Panc1 (cell line): ENCODE measurements around the gene WHAMM. TPM values are rescaled to one million over a fixed set of nuclear protein-coding genes. Genes with fewer than 3 reads are reported as not detected.

ENCODE experiments used
- ATAC-seq: fragments of 200-7000 bp; cut with Tn5 transposase; 2 replicates; pipeline ENCODE4 v1.9.1; 2020; ENCODE audit warnings: mild to moderate bottlenecking, moderate library complexity
- BruUV-seq: library from RNA; stranded (reverse); fragments of 400-500 nt; replicated peaks from 2 replicates; lab custom pipeline; 2021; lab: Mats Ljungman, UMichigan
- CTCF ChIA-PET: fragments of 300-600 bp; sonication (Branson Sonifier 250); formaldehyde crosslinking; loops from one replicate; lab custom pipeline; 2022; ENCODE audit warnings: antibody characterized with exemption; lab: Charles Lee
- POLR2A ChIA-PET: fragments of 300-600 bp; sonication (Branson Sonifier 250); formaldehyde crosslinking; loops from one replicate; lab custom pipeline; 2022; ENCODE audit warnings: antibody characterized with exemption; lab: Charles Lee
- DNase-seq: peaks from one replicate; pipeline ENCODE4 v3.0.0-alpha.2; 2010; ENCODE audit warnings: low read depth, low spot score
- H3K27ac ChIP-seq: 2 replicates; pipeline ENCODE4 v1.5.1; 2011; ENCODE audit warnings: mild to moderate bottlenecking, low read length, inconsistent platforms
- H3K27me3 ChIP-seq: fragments of 200-500 bp; sonication (Bioruptor generic); 2 replicates; pipeline ENCODE4 v1.6.0; 2014; ENCODE audit warnings: low read length, inconsistent platforms; ENCODE audit not compliant: control insufficient read depth, insufficient read depth
- H3K36me3 ChIP-seq: fragments of 200-500 bp; sonication (Bioruptor generic); 2 replicates; pipeline ENCODE4 v1.5.1; 2014; ENCODE audit warnings: inconsistent platforms, mild to moderate bottlenecking, low read length, moderate library complexity; ENCODE audit not compliant: control insufficient read depth, insufficient read depth
- H3K4me1 ChIP-seq: 2 replicates; pipeline ENCODE4 v1.5.1; 2011; ENCODE audit warnings: inconsistent platforms, mild to moderate bottlenecking, low read length, moderate library complexity; ENCODE audit not compliant: control insufficient read depth, insufficient read depth
- H3K4me3 ChIP-seq, 2 experiments: 2 replicates each; pipeline ENCODE4 v1.5.1; 2011 to 2012; ENCODE audit warnings: low read depth in 2 of 2, low read length in 2 of 2, mild to moderate bottlenecking in 2 of 2, inconsistent platforms in 1 of 2, moderate library complexity in 1 of 2
- H3K9me3 ChIP-seq: fragments of 200-500 bp; sonication (Bioruptor generic); 2 replicates; pipeline ENCODE4 v1.5.1; 2014; ENCODE audit warnings: low read depth, mild to moderate bottlenecking, inconsistent platforms, low read length, moderate library complexity; ENCODE audit not compliant: control insufficient read depth, insufficient read depth
- POLR2AphosphoS5 ChIP-seq: IDR thresholded peaks from 2 replicates; pipeline ENCODE4 v1.6.1; 2012; ENCODE audit warnings: mild to moderate bottlenecking, low read depth, low read length, moderate library complexity
- SIN3A ChIP-seq: IDR thresholded peaks from 2 replicates; pipeline ENCODE4 v1.6.1; 2012; ENCODE audit warnings: low read depth, mild to moderate bottlenecking, low read length, moderate library complexity, borderline replicate concordance; ENCODE audit not compliant: insufficient read depth
- TCF7L2 ChIP-seq: IDR thresholded peaks from 2 replicates; pipeline ENCODE4 v1.6.1; 2011; ENCODE audit warnings: mild to moderate bottlenecking, low read depth, low read length, inconsistent platforms
- in situ Hi-C: cut with HindIII; loops from 2 replicates; pipeline ENCODE4 v1.10.0; 2016; ENCODE audit warnings: low sequenced_read_pairs, low pct_unique_long_range_greater_than_20kb
- intact Hi-C: fragments of 100-400 bp; cut with micrococcal nuclease; formaldehyde crosslinking; loops from one replicate; pipeline ENCODE4 v1.10.0; 2022; ENCODE audit not compliant: unreplicated experiment
- total RNA-seq: library from RNA; stranded (reverse); gene quantifications from one replicate; pipeline ENCODE4 v1.2.1, GENCODE V29; 2021; ENCODE audit not compliant: unreplicated experiment
- TF ChIP-seq, protein P1 (sequence below), 2 experiments: IDR thresholded peaks; 2 replicates each; pipeline ENCODE4 v1.6.1; 2011 to 2012; ENCODE audit warnings: low read depth in 2 of 2, control low read depth in 1 of 2, low read length in 1 of 2, mild to moderate bottlenecking in 1 of 2, moderate library complexity in 1 of 2; ENCODE audit not compliant: insufficient read depth in 1 of 2
- TF ChIP-seq, protein P2 (sequence below): fragments of 450-650 bp; IDR thresholded peaks from 2 replicates; pipeline ENCODE4 v1.5.1; 2017; ENCODE audit warnings: mild to moderate bottlenecking

Gene WHAMM
- total RNA-seq, 1 experiment from 2014 or later = 8.8 TPM

DNA sequence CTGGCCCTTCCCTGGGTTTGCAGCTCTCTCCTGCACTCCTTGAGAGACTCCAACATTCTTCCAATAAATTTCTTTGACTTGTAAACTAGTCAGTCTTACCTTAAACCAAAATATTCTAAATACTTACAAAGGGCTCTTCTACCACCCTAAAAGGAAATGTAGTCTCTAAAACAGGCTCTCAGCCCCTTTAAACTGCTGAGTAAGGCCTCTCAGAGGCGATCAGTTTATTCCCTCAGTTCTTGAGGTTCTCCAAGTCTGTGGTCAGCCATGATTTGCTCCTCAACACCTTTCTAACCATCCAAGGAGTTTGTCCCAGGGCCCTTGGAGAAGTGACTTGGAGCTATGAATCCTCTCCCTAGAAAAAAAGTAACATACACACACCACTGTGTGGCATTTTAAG lies 64.8 kb downstream of the WHAMM start:
- Histone ChIP-seq H3K4me3 (no peak overlapping the region), H3K9me3 (no peaks in the 10 kb centered on the region), H3K27ac (no peak overlapping the region), H3K36me3 (no peaks in the 10 kb centered on the region), H3K27me3 (no peaks in the 10 kb centered on the region), H3K4me1 (no peaks in the 10 kb centered on the region)
- ATAC-seq (no peak), DNase-seq (no peak)
- BruUV-seq = no TSS peak
- TF ChIP-seq, protein P1, sequence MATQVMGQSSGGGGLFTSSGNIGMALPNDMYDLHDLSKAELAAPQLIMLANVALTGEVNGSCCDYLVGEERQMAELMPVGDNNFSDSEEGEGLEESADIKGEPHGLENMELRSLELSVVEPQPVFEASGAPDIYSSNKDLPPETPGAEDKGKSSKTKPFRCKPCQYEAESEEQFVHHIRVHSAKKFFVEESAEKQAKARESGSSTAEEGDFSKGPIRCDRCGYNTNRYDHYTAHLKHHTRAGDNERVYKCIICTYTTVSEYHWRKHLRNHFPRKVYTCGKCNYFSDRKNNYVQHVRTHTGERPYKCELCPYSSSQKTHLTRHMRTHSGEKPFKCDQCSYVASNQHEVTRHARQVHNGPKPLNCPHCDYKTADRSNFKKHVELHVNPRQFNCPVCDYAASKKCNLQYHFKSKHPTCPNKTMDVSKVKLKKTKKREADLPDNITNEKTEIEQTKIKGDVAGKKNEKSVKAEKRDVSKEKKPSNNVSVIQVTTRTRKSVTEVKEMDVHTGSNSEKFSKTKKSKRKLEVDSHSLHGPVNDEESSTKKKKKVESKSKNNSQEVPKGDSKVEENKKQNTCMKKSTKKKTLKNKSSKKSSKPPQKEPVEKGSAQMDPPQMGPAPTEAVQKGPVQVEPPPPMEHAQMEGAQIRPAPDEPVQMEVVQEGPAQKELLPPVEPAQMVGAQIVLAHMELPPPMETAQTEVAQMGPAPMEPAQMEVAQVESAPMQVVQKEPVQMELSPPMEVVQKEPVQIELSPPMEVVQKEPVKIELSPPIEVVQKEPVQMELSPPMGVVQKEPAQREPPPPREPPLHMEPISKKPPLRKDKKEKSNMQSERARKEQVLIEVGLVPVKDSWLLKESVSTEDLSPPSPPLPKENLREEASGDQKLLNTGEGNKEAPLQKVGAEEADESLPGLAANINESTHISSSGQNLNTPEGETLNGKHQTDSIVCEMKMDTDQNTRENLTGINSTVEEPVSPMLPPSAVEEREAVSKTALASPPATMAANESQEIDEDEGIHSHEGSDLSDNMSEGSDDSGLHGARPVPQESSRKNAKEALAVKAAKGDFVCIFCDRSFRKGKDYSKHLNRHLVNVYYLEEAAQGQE (IDR thresholded peaks at IDR 0.05; ENCODE audit: insufficient read depth in 1 of 2, low read depth in 2 of 2, low read length in 1 of 2) = no peak
- TF ChIP-seq, protein P2, sequence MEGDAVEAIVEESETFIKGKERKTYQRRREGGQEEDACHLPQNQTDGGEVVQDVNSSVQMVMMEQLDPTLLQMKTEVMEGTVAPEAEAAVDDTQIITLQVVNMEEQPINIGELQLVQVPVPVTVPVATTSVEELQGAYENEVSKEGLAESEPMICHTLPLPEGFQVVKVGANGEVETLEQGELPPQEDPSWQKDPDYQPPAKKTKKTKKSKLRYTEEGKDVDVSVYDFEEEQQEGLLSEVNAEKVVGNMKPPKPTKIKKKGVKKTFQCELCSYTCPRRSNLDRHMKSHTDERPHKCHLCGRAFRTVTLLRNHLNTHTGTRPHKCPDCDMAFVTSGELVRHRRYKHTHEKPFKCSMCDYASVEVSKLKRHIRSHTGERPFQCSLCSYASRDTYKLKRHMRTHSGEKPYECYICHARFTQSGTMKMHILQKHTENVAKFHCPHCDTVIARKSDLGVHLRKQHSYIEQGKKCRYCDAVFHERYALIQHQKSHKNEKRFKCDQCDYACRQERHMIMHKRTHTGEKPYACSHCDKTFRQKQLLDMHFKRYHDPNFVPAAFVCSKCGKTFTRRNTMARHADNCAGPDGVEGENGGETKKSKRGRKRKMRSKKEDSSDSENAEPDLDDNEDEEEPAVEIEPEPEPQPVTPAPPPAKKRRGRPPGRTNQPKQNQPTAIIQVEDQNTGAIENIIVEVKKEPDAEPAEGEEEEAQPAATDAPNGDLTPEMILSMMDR = no peak
- TF ChIP-seq POLR2AphosphoS5 (no peak), TCF7L2 (no peak), SIN3A (no peak)
- CTCF ChIA-PET = no interaction called here
- in situ Hi-C loops = no loop called here
- intact Hi-C loops = no loop called here
- POLR2A ChIA-PET = no interaction called here

DNA sequence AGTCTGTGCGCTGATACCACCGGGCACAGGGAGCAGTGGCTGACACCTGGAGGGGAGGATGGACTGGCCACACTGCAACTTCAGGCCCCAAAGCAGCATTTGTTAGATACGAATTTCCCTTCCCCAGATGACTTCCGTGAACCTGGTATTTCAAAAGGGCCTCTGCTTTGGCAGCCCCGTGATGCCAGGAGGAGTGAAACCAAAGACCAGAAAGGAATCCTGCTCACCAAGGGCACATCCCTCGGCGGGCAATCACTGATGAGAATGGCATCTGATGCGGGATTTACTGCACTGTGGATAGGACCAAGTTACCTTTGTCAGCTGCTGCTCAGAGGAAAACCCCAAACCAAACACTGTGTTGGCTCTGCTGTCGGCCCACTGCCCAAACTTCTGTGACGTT lies 65.5 kb downstream of the WHAMM start:
- no peak overlapping the region for H3K27ac ChIP-seq
- BruUV-seq = no TSS peak
- no peak overlapping the region for H3K4me3 ChIP-seq
- no peaks in the 10 kb centered on the region for H3K4me1 ChIP-seq
- CTCF ChIA-PET = no interaction called here
- in situ Hi-C loops = no loop called here
- POLR2A ChIA-PET = no interaction called here
- H3K27me3 ChIP-seq = no peaks in the 10 kb centered on the region
- no peak for DNase-seq
- no peak for ATAC-seq
- intact Hi-C loops = no loop called here
- TF ChIP-seq TCF7L2 (no peak), POLR2AphosphoS5 (no peak), SIN3A (no peak)
- TF ChIP-seq, protein P2 = no peak
- TF ChIP-seq, protein P1 (IDR thresholded peaks at IDR 0.05; ENCODE audit: insufficient read depth in 1 of 2, low read depth in 2 of 2, low read length in 1 of 2) = no peak
- no peaks in the 10 kb centered on the region for H3K9me3 ChIP-seq
- no peaks in the 10 kb centered on the region for H3K36me3 ChIP-seq
